Measurements from ENCODE around the gene CNTNAP2.
"Not testable (repeated sequence)": the region's sequence is repeated elsewhere in the genome, so short reads cannot be mapped to it uniquely, and the experiment has no call there.

CNTNAP2 gene

DNA sequence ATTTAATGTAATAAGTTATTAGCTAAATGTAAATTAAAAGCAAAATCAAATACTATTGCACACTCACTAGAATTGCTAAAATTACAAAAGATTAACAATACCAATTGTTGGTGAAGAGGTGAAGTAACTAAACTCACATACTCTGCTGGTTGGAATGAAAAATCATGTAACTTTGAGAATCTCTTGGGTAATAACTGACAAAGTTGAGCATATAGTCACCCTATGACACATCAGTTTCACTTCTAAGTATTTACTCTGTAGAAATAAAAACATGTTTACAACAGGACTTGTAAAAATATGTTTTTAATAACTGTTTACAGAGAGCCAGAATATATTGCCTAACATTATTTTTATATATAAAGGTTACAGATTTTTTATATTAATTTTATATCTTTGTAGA lies 33.6 kb downstream of the CNTNAP2 start:
- DNase-seq = peak in 1 of 2 donors; percentile 10

DNA sequence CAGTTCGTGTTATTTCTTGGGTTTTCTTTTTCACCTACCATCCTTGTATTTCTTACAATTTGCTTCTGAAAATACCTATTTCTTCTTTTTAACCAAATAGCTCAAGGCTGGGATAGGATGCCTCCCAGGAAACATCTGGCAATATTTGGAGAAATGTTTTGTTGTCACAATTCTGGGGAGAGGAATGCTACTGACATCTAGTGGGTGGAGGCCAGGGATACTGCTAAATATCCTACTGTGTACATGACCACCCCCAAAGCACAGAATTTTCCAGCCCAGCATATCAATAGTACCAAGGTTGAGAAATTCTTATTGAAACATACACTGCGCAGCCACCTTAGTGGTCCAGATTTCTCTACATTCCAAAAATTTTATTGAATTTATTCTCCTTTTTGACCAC lies 55.5 kb downstream of the CNTNAP2 start:
- DNase-seq = no peak

DNA sequence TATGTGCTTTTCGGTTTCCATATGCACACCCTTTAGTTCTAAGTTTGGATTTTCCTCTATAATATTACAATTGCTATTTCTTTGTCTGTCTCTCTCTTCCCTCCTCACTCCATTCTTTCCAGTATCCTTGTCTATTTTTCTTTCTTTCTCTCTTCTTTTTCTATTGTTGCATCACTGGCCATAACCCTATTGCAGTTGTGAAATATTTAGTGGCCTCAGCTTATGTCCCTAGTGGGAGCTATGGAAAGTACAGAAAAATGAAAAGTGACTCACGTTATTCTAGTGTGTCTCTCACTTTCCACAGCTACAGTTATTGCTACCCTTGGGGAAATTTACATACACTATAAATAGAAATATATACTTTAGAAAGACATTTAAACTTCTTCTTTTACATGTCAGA lies 59.1 kb downstream of the CNTNAP2 start:
- no peak for DNase-seq

DNA sequence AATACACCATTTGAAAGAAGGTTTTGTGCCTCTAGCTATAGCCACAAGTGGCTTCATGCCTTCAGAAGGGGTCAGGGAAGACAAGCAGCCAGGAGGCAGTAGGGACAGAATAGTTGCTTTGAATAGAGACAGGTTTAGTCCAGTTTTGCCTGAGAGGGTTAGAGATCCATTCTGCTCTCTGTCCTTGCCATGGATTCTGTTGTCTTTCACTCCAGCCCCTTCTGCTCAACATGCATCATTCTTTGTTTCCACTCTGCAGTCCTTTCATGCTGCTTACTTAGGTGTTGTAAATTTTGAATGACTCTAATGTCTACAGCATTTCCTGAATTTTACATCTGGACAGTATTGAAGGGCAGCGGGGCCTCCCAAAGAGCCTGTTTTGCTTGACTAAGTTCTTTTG lies 60.3 kb downstream of the CNTNAP2 start:
- DNase-seq = no peak

DNA sequence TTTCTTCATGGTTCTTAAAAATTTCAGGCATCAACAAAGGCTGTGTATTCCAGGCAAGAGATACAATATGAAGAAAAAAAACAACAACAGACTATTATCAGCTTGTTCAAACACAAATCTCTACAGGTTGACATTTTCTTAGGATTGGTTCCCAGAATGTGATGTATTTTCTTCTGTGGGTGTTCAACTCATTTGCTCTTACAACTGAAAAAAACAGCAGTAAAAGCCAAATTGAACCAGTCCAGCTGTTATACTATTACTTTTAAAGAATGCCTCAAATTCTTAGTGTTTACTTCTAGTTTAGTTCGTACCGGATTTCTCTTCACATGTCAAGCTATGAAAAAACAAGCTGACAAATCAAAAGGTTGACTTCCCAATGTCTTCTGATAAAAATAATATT lies 60.7 kb downstream of the CNTNAP2 start:
- DNase-seq = no peak

DNA sequence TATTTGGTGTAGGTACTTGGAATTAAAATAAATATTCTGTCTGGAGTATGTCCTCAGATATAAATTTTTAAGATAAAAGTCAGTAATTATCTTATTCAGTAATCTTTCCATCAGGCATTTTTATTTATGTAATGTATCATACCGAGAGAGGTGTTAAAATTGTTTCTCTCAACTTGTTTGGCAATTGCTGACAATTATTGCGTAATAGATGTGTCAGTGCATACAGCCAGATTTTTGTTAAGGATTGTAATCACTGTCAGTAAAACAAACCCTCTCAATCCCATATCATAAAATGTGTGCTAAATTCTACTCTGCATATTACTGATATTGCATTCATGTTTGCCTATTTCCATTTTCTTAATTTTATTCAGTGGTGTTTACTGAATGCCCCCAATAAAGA lies 69.2 kb downstream of the CNTNAP2 start:
- DNase-seq = no peak

DNA sequence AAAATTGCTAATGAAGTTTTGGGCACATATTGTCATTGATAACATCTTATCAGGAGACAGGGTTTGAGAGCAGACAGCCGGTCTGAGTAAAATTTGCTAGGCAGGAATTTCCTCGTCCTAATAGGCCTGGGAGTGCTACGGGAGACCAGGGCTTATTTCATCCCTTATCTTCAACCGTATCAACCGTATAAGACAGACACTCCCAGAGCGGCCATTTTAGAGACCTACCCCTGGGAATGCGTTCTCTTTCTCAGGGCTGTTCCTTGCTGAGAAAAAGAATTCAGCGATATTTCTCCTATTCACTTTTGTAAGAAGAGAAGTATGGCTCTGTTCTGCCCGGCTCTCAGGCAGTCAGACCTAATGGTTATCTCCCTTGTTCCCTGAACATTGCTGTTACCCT lies 74.8 kb downstream of the CNTNAP2 start:
- DNase-seq = not testable (repeated sequence)

DNA sequence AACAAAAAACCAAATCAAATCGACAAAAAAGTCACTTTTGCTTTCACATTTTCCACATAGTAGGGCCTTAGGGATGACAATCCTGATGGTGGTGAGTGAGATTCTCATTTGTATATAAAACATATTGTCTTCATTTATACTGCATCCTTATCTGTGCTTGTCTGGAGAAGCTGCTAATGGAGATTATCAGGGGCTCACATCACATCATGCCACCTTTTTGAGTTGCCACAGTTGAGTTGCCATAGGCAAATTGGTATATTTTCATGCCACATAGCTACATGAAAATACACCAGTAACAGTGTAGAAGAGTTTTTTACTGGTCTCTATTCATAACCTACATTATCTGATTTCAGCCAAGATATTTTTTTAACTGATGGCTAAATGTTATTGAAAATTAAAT lies 85.3 kb downstream of the CNTNAP2 start:
- DNase-seq = no peak

DNA sequence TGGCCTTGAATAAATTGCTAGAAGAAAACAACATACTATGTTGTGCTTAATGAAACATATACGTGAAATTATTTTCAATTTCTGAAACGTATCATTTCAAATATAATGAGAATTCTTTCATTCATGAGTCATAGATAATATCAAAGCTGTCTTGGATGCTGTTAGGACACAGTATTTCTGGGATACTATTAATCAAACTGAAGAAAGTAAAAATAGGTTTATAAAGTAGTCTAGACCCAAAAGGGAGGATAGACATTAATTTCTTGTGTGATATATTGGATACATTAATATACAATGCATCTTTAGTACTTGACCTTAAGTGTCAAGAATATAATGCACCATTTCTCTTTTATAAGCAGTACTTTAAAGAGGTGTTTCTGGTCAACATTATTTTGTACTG lies 89.7 kb downstream of the CNTNAP2 start:
- DNase-seq = no peak

DNA sequence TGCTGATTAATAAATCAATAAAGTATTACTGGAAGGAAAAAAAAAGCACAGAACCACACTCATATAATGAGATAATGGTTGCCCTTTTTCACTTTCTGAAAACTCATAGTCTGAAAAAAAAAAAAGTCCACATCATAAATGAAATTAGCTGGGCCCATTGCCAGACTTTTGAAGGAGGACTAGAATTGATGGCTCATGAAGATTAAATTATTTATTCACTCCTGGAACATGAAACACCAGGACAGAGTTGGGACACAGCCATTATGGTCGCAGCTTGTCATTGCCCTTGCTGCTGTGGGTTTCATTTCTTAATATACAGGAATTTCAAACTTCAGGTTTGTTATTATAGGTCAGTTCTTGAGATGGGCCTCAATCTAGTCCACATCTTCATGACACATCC lies 91.9 kb downstream of the CNTNAP2 start:
- no peak for DNase-seq

DNA sequence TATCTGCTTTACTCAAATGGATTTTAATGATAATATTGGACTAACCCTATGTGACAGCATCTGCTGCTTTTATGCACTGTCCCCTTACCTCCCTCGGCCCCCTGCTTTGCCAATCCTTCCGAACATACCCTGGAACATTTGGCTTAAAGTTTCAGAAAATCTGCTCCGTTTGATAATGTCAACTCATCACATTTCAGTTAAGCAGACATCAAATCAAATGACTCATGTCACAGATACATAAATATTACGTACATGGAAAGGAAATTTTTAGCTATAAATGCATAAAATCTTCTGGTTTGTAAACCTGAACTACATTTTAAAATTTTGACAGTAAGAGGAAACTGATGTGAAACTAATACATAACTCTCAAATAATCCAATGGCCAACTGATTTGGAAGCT lies 98.2 kb downstream of the CNTNAP2 start:
- DNase-seq = no peak

DNA sequence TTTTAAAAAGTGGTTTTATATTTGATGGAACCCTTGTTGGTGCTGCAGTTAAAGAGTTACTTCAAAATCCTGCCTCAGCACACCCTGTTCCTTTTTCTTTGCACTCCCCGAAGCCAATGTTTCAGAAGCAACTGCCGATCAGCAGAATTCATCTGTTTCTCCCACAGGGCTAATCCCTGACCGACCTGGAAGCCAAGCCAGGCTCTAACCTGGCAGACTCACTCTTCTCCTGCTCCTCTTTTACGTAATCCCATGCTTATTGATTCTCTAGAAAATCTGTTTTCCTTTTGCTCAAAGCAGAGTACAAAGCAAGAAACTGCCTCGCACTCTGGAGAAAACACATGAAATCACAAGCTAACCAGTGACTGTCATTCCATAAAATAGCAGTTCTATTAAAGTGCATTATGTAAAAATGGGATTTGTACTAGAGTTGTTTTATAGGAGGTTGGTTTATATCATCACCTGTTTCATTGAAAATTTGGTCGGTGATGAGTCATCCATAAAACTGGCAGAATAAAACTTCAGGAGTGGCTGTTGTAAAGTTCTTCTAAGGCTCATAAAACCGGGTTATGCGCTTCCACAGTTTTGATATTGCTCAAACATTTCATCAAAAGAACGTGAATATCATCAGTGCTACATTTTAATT lies 99.9 kb downstream of the CNTNAP2 start:
- DNase-seq = no peak

DNA sequence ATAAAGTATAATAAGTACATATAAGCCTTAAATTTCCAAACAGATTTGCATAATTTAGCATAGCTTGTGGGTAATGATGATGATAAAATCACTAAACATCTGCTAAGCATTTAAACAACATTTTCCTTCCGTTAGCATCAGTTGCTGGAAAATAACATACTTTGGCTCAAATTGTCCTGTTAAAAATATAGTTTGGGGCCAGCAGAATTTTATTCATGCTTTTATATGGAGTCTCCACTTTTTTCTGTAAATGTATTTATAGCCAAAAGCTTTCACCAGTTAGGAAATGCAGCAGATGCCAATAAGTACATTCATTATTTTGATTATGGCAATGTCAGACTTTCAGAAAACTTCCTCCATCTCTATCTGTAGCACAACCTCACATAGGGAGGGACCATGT lies 107.2 kb downstream of the CNTNAP2 start:
- DNase-seq = no peak

DNA sequence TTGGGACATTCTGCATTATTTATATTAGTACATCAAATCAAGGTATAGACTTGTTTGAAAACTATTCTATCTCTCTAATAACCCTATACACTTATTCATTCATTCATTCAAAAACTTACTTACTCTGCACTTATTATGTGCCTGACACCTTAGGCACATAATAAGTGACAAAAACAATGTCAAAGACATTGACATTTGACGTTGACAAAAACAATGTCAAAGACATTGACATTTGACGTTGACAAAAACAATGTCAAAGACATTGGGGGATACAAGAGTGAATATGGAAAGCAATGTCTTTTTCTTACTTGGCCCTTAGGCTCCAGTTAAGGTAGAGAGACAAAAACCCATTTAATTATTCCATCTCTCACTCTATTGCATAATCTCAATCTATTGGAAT lies 116.0 kb downstream of the CNTNAP2 start:
- no peak for DNase-seq

DNA sequence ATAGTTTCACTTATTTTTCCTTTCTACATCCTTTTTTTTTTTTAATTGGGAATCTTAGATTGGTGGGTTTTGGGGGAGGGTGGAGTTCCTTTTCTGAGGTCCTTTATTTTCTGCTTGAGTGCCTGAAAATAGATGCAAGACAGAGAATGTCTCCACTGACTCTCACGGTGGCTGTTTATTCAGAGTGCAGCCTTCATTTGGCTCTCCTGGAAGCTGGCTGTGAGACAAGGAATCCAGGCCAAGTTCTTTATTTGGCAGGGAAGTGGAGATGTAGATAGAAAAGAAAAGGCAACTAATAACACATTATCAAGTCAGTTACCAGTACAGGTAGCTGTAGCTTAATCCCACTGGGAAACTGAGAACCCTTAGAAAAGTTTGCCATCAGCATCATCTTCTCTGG lies 118.6 kb downstream of the CNTNAP2 start:
- no peak for DNase-seq

DNA sequence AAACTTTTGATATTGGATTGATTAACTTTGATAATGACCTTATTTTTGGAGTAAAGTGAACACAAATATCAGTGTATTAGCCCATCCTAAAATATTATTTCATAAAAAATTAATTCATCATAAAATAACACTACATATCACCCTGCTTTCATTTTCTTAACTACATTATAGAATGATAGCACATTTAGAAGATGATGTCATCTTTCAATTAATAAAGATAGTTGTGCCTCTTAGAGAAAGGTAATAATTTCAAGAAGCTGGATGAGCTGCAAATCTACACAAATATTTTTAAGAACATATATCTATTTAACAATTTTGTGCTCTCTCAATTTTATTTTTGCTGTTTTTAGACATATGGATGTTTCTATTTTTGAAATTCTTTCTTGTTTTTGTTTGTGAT lies 126.1 kb downstream of the CNTNAP2 start:
- DNase-seq = no peak

DNA sequence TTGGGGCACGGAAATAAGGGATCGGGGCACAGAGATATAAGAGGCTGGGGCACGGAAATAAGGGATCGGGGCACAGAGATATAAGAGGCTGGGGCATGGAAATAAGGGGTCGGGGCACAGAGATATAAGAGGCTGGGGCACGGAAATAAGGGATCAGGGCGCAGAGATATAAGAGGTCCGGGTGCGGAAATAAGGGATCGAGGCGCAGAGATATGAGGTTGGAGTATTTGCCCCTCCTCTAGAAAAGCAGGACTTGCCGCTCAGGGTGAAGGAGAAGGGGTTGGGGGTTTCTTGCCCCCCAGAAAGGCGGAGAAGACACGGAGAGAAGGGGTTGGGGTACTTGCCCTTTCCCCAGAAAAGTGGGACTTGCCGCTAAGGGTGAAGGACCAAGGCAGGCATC lies 131.4 kb downstream of the CNTNAP2 start:
- DNase-seq = not testable (repeated sequence)

DNA sequence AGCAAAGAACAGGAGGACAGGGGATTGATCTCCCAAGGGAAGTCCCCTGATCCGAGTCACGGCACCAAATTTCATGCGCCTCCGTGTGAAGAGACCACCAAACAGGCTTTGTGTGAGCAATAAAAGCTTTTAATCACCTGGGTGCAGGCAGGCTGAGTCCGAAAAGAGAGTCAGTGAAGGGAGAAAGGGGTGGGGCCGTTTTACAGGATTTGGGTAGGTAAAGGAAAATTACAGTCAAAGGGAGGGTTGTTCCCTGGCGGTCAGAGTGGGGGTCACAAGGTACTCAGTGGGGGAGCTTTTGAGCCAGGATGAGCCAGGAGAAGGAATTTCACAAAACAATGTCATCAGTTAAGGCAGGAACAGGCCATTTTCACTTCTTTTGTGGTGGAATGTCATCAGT lies 132.1 kb downstream of the CNTNAP2 start:
- DNase-seq = not testable (repeated sequence)

DNA sequence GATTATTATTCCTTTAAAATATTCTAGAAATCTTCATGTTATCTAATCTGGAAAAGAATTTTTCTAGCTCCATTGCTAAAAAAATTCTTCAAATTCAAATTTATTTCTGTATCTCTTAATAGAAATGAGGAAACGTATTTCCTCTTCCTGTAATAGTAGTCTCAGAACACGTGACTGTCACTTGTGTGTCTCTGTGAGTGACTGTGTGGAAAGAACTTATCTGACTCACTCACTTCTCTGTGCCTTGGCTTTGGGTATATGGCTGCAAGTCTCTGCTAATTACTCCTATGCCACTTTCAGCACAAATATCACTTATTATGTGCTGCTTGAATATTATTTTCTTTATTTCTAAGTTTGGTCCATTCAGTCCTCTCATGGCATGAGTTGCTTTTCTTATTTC lies 132.7 kb downstream of the CNTNAP2 start:
- DNase-seq = no peak

DNA sequence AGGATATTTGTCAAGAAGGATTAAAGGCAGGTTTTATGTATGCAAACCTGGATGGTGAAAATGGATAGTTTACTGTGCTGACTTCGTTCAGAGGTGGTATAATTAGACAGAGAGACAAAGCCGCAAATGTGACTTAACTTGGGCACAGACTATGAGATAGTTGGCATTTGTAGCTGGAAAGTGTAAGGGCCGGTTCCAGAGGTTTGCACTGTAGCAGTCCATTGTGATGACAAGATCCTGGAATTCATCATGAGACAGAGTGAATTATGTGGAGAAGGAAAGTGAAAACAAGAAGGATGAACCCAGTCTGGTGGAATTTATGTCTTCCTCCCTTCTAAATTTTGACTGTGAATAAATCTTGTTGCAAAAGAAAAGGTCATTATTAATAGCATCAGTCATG lies 139.0 kb downstream of the CNTNAP2 start:
- DNase-seq = no peak

DNA sequence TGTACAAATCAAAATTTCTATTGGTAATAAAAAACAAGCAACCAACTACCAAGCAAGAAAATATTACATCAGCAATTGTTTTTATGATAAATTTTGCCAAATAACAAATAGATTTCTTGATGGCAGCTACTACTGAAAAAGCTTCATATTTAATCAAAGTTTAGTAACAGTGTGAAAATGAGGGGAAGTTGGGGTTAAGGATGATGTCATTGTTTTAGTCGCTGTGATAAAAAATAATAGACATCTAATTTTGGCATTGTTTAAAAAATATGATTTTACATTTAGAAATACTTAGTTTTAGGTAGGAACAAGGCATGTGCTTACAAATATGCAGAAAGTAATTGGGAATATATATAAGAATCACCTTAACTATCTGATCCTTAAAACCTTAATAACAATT lies 145.9 kb downstream of the CNTNAP2 start:
- no peak for DNase-seq

DNA sequence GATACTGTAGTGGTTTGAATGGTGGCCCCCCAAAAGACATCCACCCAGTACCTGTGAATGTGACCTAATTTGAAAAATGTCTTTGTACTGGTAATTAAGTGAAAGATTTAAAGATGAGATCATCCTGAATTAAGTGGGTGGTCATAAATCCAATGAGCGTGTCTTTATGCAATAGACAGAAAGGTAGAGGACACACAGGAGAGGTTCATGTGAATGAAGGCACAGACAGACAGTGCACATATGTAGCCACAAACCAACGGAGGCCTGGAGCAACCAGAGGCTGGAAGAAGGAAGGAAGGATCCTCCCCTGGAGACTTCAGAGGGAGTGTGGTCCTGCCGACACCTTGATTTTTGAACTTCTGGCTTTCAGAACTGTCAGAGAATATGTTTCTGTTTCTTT lies 160.3 kb downstream of the CNTNAP2 start:
- no peak for DNase-seq

DNA sequence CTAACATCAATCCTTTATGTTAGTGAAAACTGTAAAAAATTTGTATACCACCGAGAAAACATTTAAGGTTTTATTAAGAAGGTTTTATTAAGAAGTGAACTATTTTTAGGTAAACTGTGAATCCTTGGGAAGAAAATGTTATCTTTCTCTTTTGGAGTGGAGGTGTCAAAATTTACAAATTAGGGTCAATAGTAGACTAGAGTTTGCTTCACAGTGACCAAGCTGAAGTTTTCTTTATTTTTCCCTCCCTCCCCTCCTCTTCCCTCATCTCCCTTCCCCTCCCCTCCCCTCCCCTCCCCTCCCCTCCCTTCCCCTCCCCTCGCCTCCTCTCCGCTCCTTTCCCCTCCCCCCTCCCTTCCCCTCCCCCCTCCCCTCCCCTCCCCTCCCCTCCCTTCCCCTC lies 168.8 kb downstream of the CNTNAP2 start:
- DNase-seq = no peak

DNA sequence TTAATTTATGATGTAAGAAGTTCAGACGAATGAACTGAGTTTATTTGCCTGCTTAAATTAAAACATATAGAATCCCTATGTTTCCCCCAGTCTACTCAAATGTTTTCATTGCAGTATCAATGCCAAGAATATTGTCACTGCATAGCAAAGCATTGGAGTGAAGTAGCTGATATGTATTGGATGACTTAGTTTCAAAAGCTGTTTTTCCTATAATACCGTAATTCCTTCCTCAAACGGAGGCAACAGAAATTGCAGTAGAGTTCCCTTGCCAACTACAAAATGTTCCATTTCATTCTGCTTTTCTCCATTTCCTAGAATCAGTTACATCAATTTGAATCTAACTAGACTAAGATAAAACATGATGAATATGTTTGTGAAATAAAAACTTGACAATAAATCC lies 174.1 kb downstream of the CNTNAP2 start:
- no peak for DNase-seq

DNA sequence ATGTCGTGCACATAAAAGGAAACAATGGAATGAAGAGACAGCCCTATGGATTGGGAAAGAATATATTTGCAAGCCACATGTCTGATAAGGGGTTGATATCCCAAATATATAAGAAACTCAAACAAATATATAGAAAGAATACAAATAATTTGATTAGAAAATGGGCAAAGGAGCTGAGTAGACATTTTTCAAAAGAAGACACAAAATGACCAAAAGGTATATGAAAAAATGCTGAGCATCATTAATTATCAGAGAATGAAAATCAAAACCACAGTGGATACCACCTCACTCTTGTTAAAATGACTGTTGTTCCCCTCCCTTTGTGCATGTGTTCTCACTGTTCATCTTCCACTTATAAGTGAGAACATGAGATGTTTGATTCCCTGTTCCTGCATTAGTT lies 175.3 kb downstream of the CNTNAP2 start:
- no peak for DNase-seq

DNA sequence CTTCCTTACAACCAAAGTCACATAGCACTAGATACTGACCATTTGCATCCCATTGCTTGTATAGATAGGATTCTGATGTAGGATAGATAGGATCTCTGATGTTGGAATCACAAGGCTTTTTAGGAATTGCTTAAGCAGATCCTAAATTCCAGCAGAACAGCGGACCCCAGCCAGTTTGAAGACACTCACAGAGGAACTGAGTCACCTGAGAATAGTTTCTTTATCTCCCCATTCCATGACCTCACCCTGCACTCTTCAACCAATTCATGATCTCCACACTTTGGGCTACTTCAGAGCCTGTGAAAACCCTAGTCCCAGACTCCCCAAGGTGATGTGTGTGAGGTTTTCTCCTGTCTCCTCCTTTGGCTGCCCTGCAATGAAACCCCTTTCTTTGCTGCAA lies 179.4 kb downstream of the CNTNAP2 start:
- DNase-seq = no peak
